Measurements from ENCODE around the gene WDFY1.

GRCh38 chr2:223828314-223828713 lies 116.8 kb downstream of the WDFY1 start:
- TF ChIP-seq ZFP3 (CRISPR knock-in tag; IDR thresholded peaks at IDR 0.05) (no peak), ZFP30 (CRISPR knock-in tag; IDR thresholded peaks at IDR 0.05) (no peak), ZNF8 (CRISPR knock-in tag; IDR thresholded peaks at IDR 0.05) (no peak), CREB5 (CRISPR knock-in tag; IDR thresholded peaks at IDR 0.05; ENCODE audit: low read depth) (no peak), CSRNP3 (CRISPR knock-in tag; IDR thresholded peaks at IDR 0.05) (no peak)

Measured in SK-N-SH treated with all-trans-retinoic acid at 6 μM for 48 hours (cell line).